ENCODE data around the gene CASP8AP2. TPM values are rescaled to one million over a fixed set of nuclear protein-coding genes. Genes with fewer than 3 reads are reported as not detected.

The CASP8AP2 gene
- total and polyA plus RNA-seq, 2 experiments from 2014 or later: 9.3 to 20.4 TPM

DNA sequence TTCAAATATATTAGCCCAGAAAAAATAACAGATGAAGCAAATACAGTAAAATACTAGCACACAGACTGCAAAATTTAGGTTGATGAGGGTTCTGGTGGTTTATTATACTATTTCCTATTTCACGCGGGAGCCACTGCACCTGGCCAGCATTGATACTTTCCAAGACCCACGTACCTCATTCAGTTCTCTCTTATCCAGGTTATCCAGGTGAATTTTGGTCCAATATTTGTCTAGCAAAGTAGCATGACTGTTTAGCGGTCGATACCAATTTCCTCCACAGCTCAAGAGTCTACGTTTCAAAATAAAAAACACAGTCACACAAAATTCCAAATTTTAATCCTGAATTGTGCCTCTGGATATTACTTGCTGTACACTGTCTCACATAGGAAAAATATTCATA is 44.8 kb upstream of the CASP8AP2 start:
- 98% methylated on average over 6 of the region's 6 CpGs for WGBS, 2 experiments (ENCODE audit: low coverage in 1 of 2, low lambda C conversion rate in 2 of 2, missing lambda C conversion rate in 2 of 2)
- Histone ChIP-seq H3K27me3 (replicated peaks; ENCODE audit: insufficient read depth) (no peaks in the 10 kb centered on the region), H3K9me3 (ENCODE audit: low read depth) (no peaks in the 10 kb centered on the region), H3F3A (ENCODE audit: insufficient read depth) (no peaks in the 10 kb centered on the region), H3K36me3 (ENCODE audit: low read depth) (peaks cover 33% of the 10 kb centered on the region), H3K4me2 (ENCODE audit: unreplicated experiment) (no peak overlapping the region), H3K4me1 (ENCODE audit: insufficient read depth) (no peaks in the 10 kb centered on the region), H3K9ac (no peak overlapping the region), H2AFZ (no peak overlapping the region), H3K27ac (no peak overlapping the region), H3K9me2 (ENCODE audit: insufficient read depth) (no peaks in the 10 kb centered on the region), H4K20me1 (ENCODE audit: insufficient read depth) (no peaks in the 10 kb centered on the region), H3K79me2 (ENCODE audit: insufficient read depth) (no peaks in the 10 kb centered on the region), H3K4me3 (no peak overlapping the region)
- DNase-seq: no peak
- in situ Hi-C loops (cut with MboI): no loop called here
- TF ChIP-seq EZH2phosphoT487 (IDR thresholded peaks at IDR 0.05; ENCODE audit: insufficient read depth, low read depth) (no peak), EZH2 (IDR thresholded peaks at IDR 0.05; ENCODE audit: insufficient read depth, poor library complexity, severe bottlenecking) (no peak)

DNA sequence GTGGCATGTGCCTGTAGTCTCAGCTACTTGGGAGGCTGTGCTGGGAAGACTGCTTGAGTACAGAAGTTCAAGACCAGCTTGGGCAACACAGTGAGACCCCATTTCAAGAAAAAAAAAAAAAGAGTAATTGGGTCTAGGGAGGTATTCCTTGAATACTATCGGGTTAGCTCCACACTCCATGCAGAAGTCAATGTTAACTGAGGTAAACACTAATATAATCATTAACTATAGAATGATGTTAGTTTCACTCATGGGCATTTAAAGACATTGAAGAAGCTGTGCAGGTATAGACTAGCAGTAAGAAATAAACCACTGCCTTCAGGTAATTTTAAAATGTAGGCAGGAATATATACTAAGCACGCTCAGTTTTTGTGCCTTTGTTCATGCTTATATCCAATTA is 42.7 kb upstream of the CASP8AP2 start:
- TF ChIP-seq EZH2 (IDR thresholded peaks at IDR 0.05; ENCODE audit: insufficient read depth, poor library complexity, severe bottlenecking) (no peak), EZH2phosphoT487 (IDR thresholded peaks at IDR 0.05; ENCODE audit: insufficient read depth, low read depth) (no peak)
- in situ Hi-C loops (cut with MboI): no loop called here

DNA sequence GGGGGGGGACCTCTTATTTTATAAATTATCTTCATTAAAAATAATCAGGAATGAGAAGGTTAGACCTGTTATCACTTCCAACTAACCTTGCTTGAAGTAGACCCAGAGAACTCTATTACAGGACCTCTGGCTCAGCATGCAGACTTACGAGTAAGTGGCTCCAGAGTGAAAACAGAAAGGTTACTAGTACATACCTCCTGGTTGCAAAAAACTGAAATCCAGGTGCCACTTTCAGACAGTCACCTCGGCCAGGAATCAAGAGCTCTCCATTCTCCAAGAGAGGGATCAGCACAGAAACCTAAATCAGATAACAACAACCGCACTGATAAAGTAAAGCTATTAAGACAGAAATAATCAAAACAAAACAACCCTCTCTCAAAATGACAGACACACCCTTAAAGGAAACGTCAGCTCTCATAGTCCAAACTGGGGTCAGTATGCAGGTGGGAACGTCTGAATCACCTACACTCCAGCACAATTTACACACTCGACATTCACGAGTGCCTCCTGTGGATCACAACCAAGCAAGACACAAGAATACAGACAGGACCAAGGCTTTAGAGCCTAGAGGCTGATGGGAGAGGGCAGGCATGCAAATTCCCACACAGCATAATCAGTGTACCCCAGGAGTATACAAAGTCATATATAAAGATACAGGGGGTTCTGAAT is 41.9 kb upstream of the CASP8AP2 start:
- no peak for TF ChIP-seq EZH2phosphoT487 (IDR thresholded peaks at IDR 0.05; ENCODE audit: insufficient read depth, low read depth)
- TF ChIP-seq EZH2 (IDR thresholded peaks at IDR 0.05; ENCODE audit: insufficient read depth, poor library complexity, severe bottlenecking): no peak
- Histone ChIP-seq H3K9me3 (ENCODE audit: low read depth) (no peaks in the 10 kb centered on the region), H3K27ac (no peak overlapping the region), H4K20me1 (ENCODE audit: insufficient read depth) (no peaks in the 10 kb centered on the region), H3K4me2 (ENCODE audit: unreplicated experiment) (no peak overlapping the region), H3K9me2 (ENCODE audit: insufficient read depth) (no peaks in the 10 kb centered on the region), H3K4me3 (no peak overlapping the region), H3K36me3 (ENCODE audit: low read depth) (peaks cover 29% of the 10 kb centered on the region), H3K79me2 (ENCODE audit: insufficient read depth) (no peaks in the 10 kb centered on the region), H3K27me3 (replicated peaks; ENCODE audit: insufficient read depth) (no peaks in the 10 kb centered on the region), H3K9ac (no peak overlapping the region), H2AFZ (no peak overlapping the region), H3F3A (ENCODE audit: insufficient read depth) (no peaks in the 10 kb centered on the region), H3K4me1 (ENCODE audit: insufficient read depth) (no peaks in the 10 kb centered on the region)
- WGBS, 2 experiments (ENCODE audit: low coverage in 1 of 2, low lambda C conversion rate in 2 of 2, missing lambda C conversion rate in 2 of 2): 95 to 96% methylated on average over 7 of the region's 7 CpGs
- no peak for DNase-seq
- in situ Hi-C loops (cut with MboI): no loop called here

More for the DNA sequence above, 42.7 kb upstream of the CASP8AP2 start:
- no peaks in the 10 kb centered on the region for H3F3A ChIP-seq (ENCODE audit: insufficient read depth)
- H3K4me1 ChIP-seq (ENCODE audit: insufficient read depth): no peaks in the 10 kb centered on the region
- no peaks in the 10 kb centered on the region for H3K27me3 ChIP-seq (replicated peaks; ENCODE audit: insufficient read depth)
- H3K9me3 ChIP-seq (ENCODE audit: low read depth): no peaks in the 10 kb centered on the region
- H3K9me2 ChIP-seq (ENCODE audit: insufficient read depth): no peaks in the 10 kb centered on the region
- H3K79me2 ChIP-seq (ENCODE audit: insufficient read depth): no peaks in the 10 kb centered on the region
- no peak for DNase-seq
- no peak overlapping the region for H3K4me3 ChIP-seq
- no peak overlapping the region for H3K9ac ChIP-seq
- H2AFZ ChIP-seq: no peak overlapping the region
- WGBS, 2 experiments (ENCODE audit: low coverage in 1 of 2, low lambda C conversion rate in 2 of 2, missing lambda C conversion rate in 2 of 2): 97 to 100% methylated on average over 2 of the region's 2 CpGs
- no peaks in the 10 kb centered on the region for H4K20me1 ChIP-seq (ENCODE audit: insufficient read depth)
- H3K36me3 ChIP-seq (ENCODE audit: low read depth): peaks cover 24% of the 10 kb centered on the region
- no peak overlapping the region for H3K27ac ChIP-seq
- no peak overlapping the region for H3K4me2 ChIP-seq (ENCODE audit: unreplicated experiment)

DNA sequence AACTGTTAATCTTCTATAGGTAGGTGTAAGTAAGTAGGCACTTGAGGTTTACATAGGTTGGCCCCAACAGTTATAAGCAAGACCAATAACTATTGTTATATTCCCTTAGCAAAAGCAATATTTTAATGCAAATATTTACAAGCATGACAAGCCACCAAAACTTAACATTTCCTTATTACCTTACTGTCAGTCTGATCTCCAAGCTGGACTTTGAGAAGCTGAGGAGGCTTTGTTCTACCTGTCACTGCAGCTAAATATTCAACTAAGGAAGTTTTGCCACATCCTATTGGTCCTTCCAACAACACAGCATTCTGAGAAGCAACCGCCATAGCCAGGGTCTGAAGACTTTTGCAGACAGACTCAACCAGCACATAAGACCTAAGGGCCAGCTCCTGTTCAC is 39.7 kb upstream of the CASP8AP2 start:
- peaks cover 26% of the 10 kb centered on the region for H3K36me3 ChIP-seq (ENCODE audit: low read depth)
- no peaks in the 10 kb centered on the region for H3K9me2 ChIP-seq (ENCODE audit: insufficient read depth)
- no peaks in the 10 kb centered on the region for H3K27me3 ChIP-seq (replicated peaks; ENCODE audit: insufficient read depth)
- no peak overlapping the region for H3K27ac ChIP-seq
- H3K79me2 ChIP-seq (ENCODE audit: insufficient read depth): no peaks in the 10 kb centered on the region
- 89 to 96% methylated on average over 1 of the region's 1 CpG for WGBS, 2 experiments (ENCODE audit: low coverage in 1 of 2, low lambda C conversion rate in 2 of 2, missing lambda C conversion rate in 2 of 2)
- H3F3A ChIP-seq (ENCODE audit: insufficient read depth): no peaks in the 10 kb centered on the region
- H2AFZ ChIP-seq: no peak overlapping the region
- H3K4me1 ChIP-seq (ENCODE audit: insufficient read depth): no peaks in the 10 kb centered on the region
- H3K9ac ChIP-seq: no peak overlapping the region
- no peak overlapping the region for H3K4me3 ChIP-seq
- no peak for DNase-seq
- in situ Hi-C loops (cut with MboI): no loop called here
- no peaks in the 10 kb centered on the region for H4K20me1 ChIP-seq (ENCODE audit: insufficient read depth)
- no peak overlapping the region for H3K4me2 ChIP-seq (ENCODE audit: unreplicated experiment)
- no peak for TF ChIP-seq EZH2phosphoT487 (IDR thresholded peaks at IDR 0.05; ENCODE audit: insufficient read depth, low read depth)
- H3K9me3 ChIP-seq (ENCODE audit: low read depth): no peaks in the 10 kb centered on the region

DNA sequence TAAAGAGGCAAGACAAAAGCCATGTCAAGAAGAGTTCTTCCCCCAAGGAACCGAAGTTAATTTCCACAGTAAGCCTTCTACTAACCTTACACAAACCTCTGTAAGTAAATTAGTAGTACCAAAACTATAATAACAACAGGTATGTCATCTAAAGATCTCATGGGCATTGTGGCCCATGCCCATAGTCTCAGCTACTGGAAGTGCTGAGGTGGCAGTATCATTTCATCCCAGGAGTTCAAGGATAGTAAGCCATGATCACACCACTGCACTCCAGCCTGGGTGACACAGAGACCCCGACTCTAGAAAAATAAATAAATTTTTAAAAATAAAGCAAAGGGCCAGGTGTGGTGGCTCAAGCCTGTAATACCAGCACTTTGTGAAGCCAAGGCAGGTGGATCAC is 39.3 kb upstream of the CASP8AP2 start:
- Histone ChIP-seq H3K79me2 (ENCODE audit: insufficient read depth) (no peaks in the 10 kb centered on the region), H3K36me3 (ENCODE audit: low read depth) (peaks cover 22% of the 10 kb centered on the region), H3K9me2 (ENCODE audit: insufficient read depth) (no peaks in the 10 kb centered on the region), H3K9ac (no peak overlapping the region), H2AFZ (no peak overlapping the region), H3F3A (ENCODE audit: insufficient read depth) (no peaks in the 10 kb centered on the region), H3K9me3 (ENCODE audit: low read depth) (no peaks in the 10 kb centered on the region), H3K4me2 (ENCODE audit: unreplicated experiment) (no peak overlapping the region), H3K27me3 (replicated peaks; ENCODE audit: insufficient read depth) (no peaks in the 10 kb centered on the region), H3K27ac (no peak overlapping the region), H4K20me1 (ENCODE audit: insufficient read depth) (no peaks in the 10 kb centered on the region), H3K4me1 (ENCODE audit: insufficient read depth) (no peaks in the 10 kb centered on the region), H3K4me3 (no peak overlapping the region)
- TF ChIP-seq EZH2phosphoT487 (IDR thresholded peaks at IDR 0.05; ENCODE audit: insufficient read depth, low read depth) (no peak), EZH2 (IDR thresholded peaks at IDR 0.05; ENCODE audit: insufficient read depth, poor library complexity, severe bottlenecking) (no peak)
- 93 to 100% methylated on average over 2 of the region's 2 CpGs for WGBS, 2 experiments (ENCODE audit: low coverage in 1 of 2, low lambda C conversion rate in 2 of 2, missing lambda C conversion rate in 2 of 2)
- no peak for DNase-seq
- in situ Hi-C loops (cut with MboI): no loop called here

Data from GM23248 (cell line).